GM12878 (cell line): ENCODE measurements around the gene CMAS. TPM values are rescaled to one million over a fixed set of nuclear protein-coding genes. Genes with fewer than 3 reads are reported as not detected.

Experiments
- ATAC-seq: fragments of 200-7000 bp; cut with Tn5 transposase; 3 replicates; pipeline ENCODE4 v1.9.1; 2020; ENCODE audit warnings: mild to moderate bottlenecking, moderate library complexity
- BruUV-seq: library from RNA; stranded (reverse); fragments of 400-500 nt; replicated peaks from 2 replicates; lab custom pipeline; 2021; lab: Mats Ljungman, UMichigan
- CTCF ChIA-PET: fragments of 300-600 bp; sonication (Branson Sonifier 250); formaldehyde crosslinking; extraction: SDS; loops from one replicate; lab custom pipeline; 2021; ENCODE audit warnings: inconsistent platforms; lab: Yijun Ruan, JAX
- POLR2A ChIA-PET: fragments of 350-600 bp; formaldehyde crosslinking; extraction: SDS; loops from one replicate; lab custom pipeline; 2021; ENCODE audit warnings: inconsistent platforms; lab: Charles Lee
- RAD21 ChIA-PET: fragments of 300-600 bp; sonication (Branson Sonifier 250); formaldehyde crosslinking; loops from one replicate; lab custom pipeline; 2023; ENCODE audit warnings: antibody characterized with exemption; ENCODE audit not compliant: unreplicated experiment; lab: Charles Lee
- SMC1A ChIA-PET: fragments of 300-600 bp; sonication (Branson Sonifier 250); formaldehyde crosslinking; loops from one replicate; lab custom pipeline; 2023; ENCODE audit not compliant: unreplicated experiment, uncharacterized antibody; lab: Charles Lee
- DNase-seq: peaks from one replicate; pipeline ENCODE4 v3.0.0-alpha.2; 2011; ENCODE audit warnings: low read depth, low spot score
- FAIRE-seq: peaks from 3 replicates; lab custom pipeline; 2011; peaks lifted over from hg19 to GRCh38; lab: Jason Lieb, UNC
- H2AFZ ChIP-seq: 2 replicates; pipeline ENCODE4 v1.6.0; 2011; ENCODE audit warnings: low read depth, low read length, control low read depth; ENCODE audit not compliant: control insufficient read depth
- H3K27ac ChIP-seq: 2 replicates; pipeline ENCODE4 v1.5.1; 2011; ENCODE audit warnings: control low read depth; ENCODE audit not compliant: control insufficient read depth, insufficient read depth
- H3K27me3 ChIP-seq, 2 experiments: replicated peaks in 1 of 2; 2 replicates each; pipeline versions ENCODE4 v1.6.0 to v1.6.1; 2011; ENCODE audit warnings: low read length in 1 of 2; ENCODE audit not compliant: control insufficient read depth in 2 of 2, insufficient read depth in 2 of 2
- H3K36me3 ChIP-seq, 2 experiments: 2 replicates each; pipeline ENCODE4 v1.5.1; 2011; ENCODE audit warnings: low read length in 1 of 2; ENCODE audit not compliant: control insufficient read depth in 2 of 2, insufficient read depth in 2 of 2
- H3K4me1 ChIP-seq: 2 replicates; pipeline ENCODE4 v1.6.1; 2011; ENCODE audit warnings: mild to moderate bottlenecking, low read length, moderate library complexity, mixed read lengths; ENCODE audit not compliant: control insufficient read depth, insufficient read depth
- H3K4me2 ChIP-seq: 2 replicates; pipeline ENCODE4 v1.6.0; 2011; ENCODE audit warnings: control low read depth; ENCODE audit not compliant: control insufficient read depth, insufficient read depth
- H3K4me3 ChIP-seq: fragments of 200-600 bp; sonication (generic); 2 replicates; pipeline ENCODE4 v1.5.1; 2016
- H3K79me2 ChIP-seq: 2 replicates; pipeline ENCODE4 v1.6.0; 2011; ENCODE audit warnings: low read length; ENCODE audit not compliant: control insufficient read depth, insufficient read depth
- H3K9ac ChIP-seq: 2 replicates; pipeline ENCODE4 v1.8.0; 2011; ENCODE audit warnings: low read length, control low read depth, mixed read lengths; ENCODE audit not compliant: control insufficient read depth, insufficient read depth
- H3K9me3 ChIP-seq: replicated peaks from 3 replicates; pipeline ENCODE4 v1.5.1; 2011; ENCODE audit warnings: mild to moderate bottlenecking, low read length; ENCODE audit not compliant: control insufficient read depth, insufficient read depth
- H4K20me1 ChIP-seq: 2 replicates; pipeline ENCODE4 v1.6.0; 2011; ENCODE audit not compliant: control insufficient read depth, insufficient read depth
- CUX1 ChIP-seq: IDR thresholded peaks from 2 replicates; pipeline ENCODE4 v1.6.1; 2012; ENCODE audit warnings: improper control_type of control experiment, low read depth, low read length; ENCODE audit not compliant: insufficient replicate concordance
- EZH2 ChIP-seq: IDR thresholded peaks from 2 replicates; pipeline ENCODE4 v1.6.1; 2012; ENCODE audit warnings: low read depth, mild to moderate bottlenecking, control low read depth, inconsistent platforms, low read length, borderline replicate concordance; ENCODE audit not compliant: control insufficient read depth
- FOS ChIP-seq: IDR thresholded peaks from 3 replicates; pipeline ENCODE4 v1.6.1; 2011; ENCODE audit warnings: borderline replicate concordance; ENCODE audit not compliant: insufficient read length; ENCODE audit errors: extremely low read depth
- FOXM1 ChIP-seq: IDR thresholded peaks from 2 replicates; pipeline ENCODE4 v1.6.1; 2012; ENCODE audit warnings: low read depth, mild to moderate bottlenecking, inconsistent platforms, low read length, moderate library complexity
- IRF4 ChIP-seq: IDR thresholded peaks from 2 replicates; pipeline ENCODE4 v1.6.1; 2011; ENCODE audit warnings: low read depth, low read length
- JUNB ChIP-seq: IDR thresholded peaks from 2 replicates; pipeline ENCODE4 v1.6.1; 2016; ENCODE audit warnings: antibody characterized with exemption, mild to moderate bottlenecking
- MEF2A ChIP-seq: IDR thresholded peaks from 2 replicates; pipeline ENCODE4 v1.6.1; 2011; ENCODE audit warnings: low read depth, mild to moderate bottlenecking, low read length, moderate library complexity; ENCODE audit not compliant: insufficient read depth
- MTA2 ChIP-seq: fragments of 450-650 bp; IDR thresholded peaks from 2 replicates; pipeline ENCODE4 v1.6.1; 2016; ENCODE audit warnings: low read depth, mild to moderate bottlenecking, moderate library complexity
- PKNOX1 ChIP-seq: fragments of 450-650 bp; IDR thresholded peaks from 2 replicates; pipeline ENCODE4 v1.6.1; 2016; ENCODE audit warnings: mild to moderate bottlenecking
- RB1 ChIP-seq: fragments of 450-650 bp; formaldehyde crosslinking; IDR thresholded peaks from 2 replicates; pipeline ENCODE4 v1.6.1; 2017; ENCODE audit warnings: mild to moderate bottlenecking, borderline replicate concordance
- WRNIP1 ChIP-seq: IDR thresholded peaks from 2 replicates; pipeline ENCODE4 v1.6.1; 2011; ENCODE audit warnings: low read depth, low read length, improper control_type of control experiment, borderline replicate concordance
- YBX1 ChIP-seq: fragments of 450-650 bp; IDR thresholded peaks from 2 replicates; pipeline ENCODE4 v1.6.1; 2016; ENCODE audit warnings: antibody characterized with exemption
- ZBTB40 ChIP-seq: fragments of 450-650 bp; IDR thresholded peaks from 2 replicates; pipeline ENCODE4 v1.6.1; 2016; ENCODE audit warnings: mild to moderate bottlenecking, moderate library complexity, borderline replicate concordance
- WGBS: methylation state at CpG from one replicate; pipeline ENCODE4 v1.1.6; 2016; ENCODE audit warnings: low lambda C conversion rate; ENCODE audit not compliant: insufficient replicate concordance, insufficient coverage; ENCODE audit errors: missing lambda C conversion rate; 5-methylcytosine and 5-hydroxymethylcytosine counted together
- in situ Hi-C: fragments of 300-500 bp; cut with MboI; formaldehyde crosslinking; loops from 9 replicates; pipeline ENCODE4 v1.14.3; 2018; ENCODE audit warnings: mixed read lengths
- intact Hi-C: fragments of 100-400 bp; cut with micrococcal nuclease; formaldehyde crosslinking; loops from one replicate; pipeline ENCODE4 v1.14.2; 2022; ENCODE audit not compliant: unreplicated experiment
- polyA plus RNA-seq, 11 experiments: library from polyadenylated mRNA; depleted of rRNA in 4 of 11; unstranded in 6 of 11; stranded (reverse) in 5 of 11; fragments of >200 nt; fragmentation: Nextera tagmentation in 4 of 11; fragmentation: Illumina TruSeq in 1 of 11; extraction: Ambion mirVana in 4 of 11; extraction: Trizol in 1 of 11; gene quantifications; 1 replicate in 1 of 11; 2 replicates in 10 of 11; pipeline versions ENCODE4 v1.2.1 to v1.2.3, GENCODE V29; 2011 to 2016; ENCODE audit warnings: inconsistent platforms in 2 of 11, missing spikeins in 2 of 11, low read depth in 1 of 11
- total RNA-seq, 4 experiments: library from RNA; depleted of rRNA in 3 of 4; stranded (reverse); fragments of >200 nt in 3 of 4; fragmentation: Illumina TruSeq in 1 of 4; extraction: Trizol in 1 of 4; gene quantifications; 2 replicates each; pipeline versions ENCODE4 v1.2.1 to v1.2.3, GENCODE V29; 2013 to 2021

Gene CMAS
- total and polyA plus RNA-seq, 10 of the 15 experiments (the other 5 are each of a cell fraction or from before 2014, with no cell fraction given) = 12.9 to 73.2 (median 30.8) TPM

GRCh38 chr12:22054155-22054554 lies 8.1 kb downstream of the CMAS start (continued):
- TF ChIP-seq CUX1 = no peak
- no peak for TF ChIP-seq PKNOX1
- TF ChIP-seq YBX1 = no peak
- no peak for TF ChIP-seq FOS
- no peak for TF ChIP-seq MTA2
- TF ChIP-seq, all 136 proteins: peak for 0

GRCh38 chr12:22056607-22057006 lies 10.6 kb downstream of the CMAS start:
- in situ Hi-C loops (no loop called here), intact Hi-C loops (no loop called here)
- Histone ChIP-seq H3K4me2 (no peak overlapping the region), H2AFZ (no peak overlapping the region), H4K20me1 (no peaks in the 10 kb centered on the region), H3K4me1 (no peaks in the 10 kb centered on the region), H3K27ac (no peak overlapping the region), H3K9ac (no peak overlapping the region), H3K27me3 (no peaks in the 10 kb centered on the region), H3K79me2 (no peaks in the 10 kb centered on the region), H3K9me3 (no peaks in the 10 kb centered on the region), H3K36me3 (no peaks in the 10 kb centered on the region; a peak in 2 of 4 replicates), H3K4me3 (no peak overlapping the region)
- WGBS = 97% methylated on average over 2 of the region's 2 CpGs
- ChIA-PET SMC1A (interaction anchor here (1.2 to 4.1 kb wide), 2 partner anchors 10 to 14 kb away, joined by 3 to 19 read pairs; partner anchors contain the start of gene CMAS), POLR2A (no interaction called here), CTCF (interaction anchor here (0.8 to 0.9 kb wide), 2 partner anchors 38 to 386 kb away, joined by 3 read pairs; no protein-coding TSS in a partner anchor), RAD21 (interaction anchor here (1.1 kb wide), 1 partner anchor 10 kb away, joined by 3 read pairs; no protein-coding TSS in a partner anchor)
- DNase-seq = no peak
- ATAC-seq = no peak
- BruUV-seq = no TSS peak
- FAIRE-seq = no peak
- TF ChIP-seq MTA2 (no peak), EZH2 (no peak), RB1 (no peak), ZBTB40 (no peak), JUNB (no peak), WRNIP1 (no peak), IRF4 (no peak), MEF2A (no peak), FOXM1 (no peak)
